SJSA1 (cell line): ENCODE data around the gene HLA-DMB. TPM values are rescaled to one million over a fixed set of nuclear protein-coding genes. Genes with fewer than 3 reads are reported as not detected.

ENCODE experiments used
- DNase-seq, 2 experiments: peaks; one replicate each; pipeline ENCODE4 v3.0.0-alpha.2; 2015 to 2020; ENCODE audit warnings: low spot score in 2 of 2, low read depth in 1 of 2
- H3K27ac ChIP-seq: fragments of 250-450 bp; sonication (Bioruptor Pico); 2 replicates; pipeline ENCODE4 v1.5.1; 2020; ENCODE audit warnings: mild to moderate bottlenecking, moderate library complexity
- H3K27me3 ChIP-seq: fragments of 250-450 bp; sonication (Bioruptor Pico); replicated peaks from 2 replicates; pipeline ENCODE4 v1.5.1; 2020; ENCODE audit warnings: mild to moderate bottlenecking, moderate library complexity
- H3K36me3 ChIP-seq: fragments of 250-450 bp; sonication (Bioruptor Pico); 2 replicates; pipeline ENCODE4 v1.5.1; 2020; ENCODE audit warnings: mild to moderate bottlenecking
- H3K4me1 ChIP-seq: fragments of 250-450 bp; sonication (Bioruptor Pico); replicated peaks from 2 replicates; pipeline ENCODE4 v1.6.1; 2021; ENCODE audit warnings: mild to moderate bottlenecking
- H3K4me3 ChIP-seq: fragments of 250-450 bp; sonication (Bioruptor Pico); 2 replicates; pipeline ENCODE4 v1.5.1; 2020; ENCODE audit warnings: mild to moderate bottlenecking
- H3K9me3 ChIP-seq: fragments of 250-450 bp; sonication (Bioruptor Pico); replicated peaks from 2 replicates; pipeline ENCODE4 v1.5.1; 2020; ENCODE audit warnings: mild to moderate bottlenecking
- total RNA-seq: library from RNA; depleted of rRNA; stranded (reverse); fragments of >200 nt; shearing (Covaris generic); gene quantifications from 2 replicates; pipeline ENCODE4 v1.2.3, GENCODE V29; 2014

Gene HLA-DMB
- total RNA-seq, 1 experiment from 2014 or later, result not detected

- no peak overlapping the region for H3K27ac ChIP-seq
- no peak for DNase-seq
- H3K4me1 ChIP-seq, result peaks cover 15% of the 10 kb centered on the region
- H3K27me3 ChIP-seq, result no peaks in the 10 kb centered on the region
- H3K36me3 ChIP-seq, result peaks cover 95% of the 10 kb centered on the region
- no peak overlapping the region for H3K4me3 ChIP-seq
- no peaks in the 10 kb centered on the region for H3K9me3 ChIP-seq
Measured at GRCh38 chr6:32975886-32976285, 35.1 kb upstream of the HLA-DMB start.

GRCh38 chr6:32974541-32975308 lies 33.9 kb upstream of the HLA-DMB start:
- Histone ChIP-seq H3K36me3 (peaks cover 87% of the 10 kb centered on the region), H3K4me3 (peak overlapping the region; percentile 57), H3K27ac (no peak overlapping the region), H3K4me1 (peaks cover 19% of the 10 kb centered on the region), H3K27me3 (no peaks in the 10 kb centered on the region), H3K9me3 (no peaks in the 10 kb centered on the region)
- peak in 1 of 2 experiments; percentile 20 for DNase-seq

GRCh38 chr6:32974016-32974333 lies 33.1 kb upstream of the HLA-DMB start:
- no peak overlapping the region for H3K27ac ChIP-seq
- no peaks in the 10 kb centered on the region for H3K9me3 ChIP-seq
- H3K27me3 ChIP-seq, result no peaks in the 10 kb centered on the region
- DNase-seq, result peak in 1 of 2 experiments; percentile 40
- peaks cover 24% of the 10 kb centered on the region for H3K4me1 ChIP-seq
- H3K4me3 ChIP-seq, result peak overlapping the region; percentile 57
- H3K36me3 ChIP-seq, result peaks cover 85% of the 10 kb centered on the region

GRCh38 chr6:32973144-32974015 lies 32.6 kb upstream of the HLA-DMB start:
- Histone ChIP-seq H3K4me1 (peaks cover 24% of the 10 kb centered on the region), H3K4me3 (peak overlapping the region; percentile 57), H3K27me3 (no peaks in the 10 kb centered on the region), H3K9me3 (no peaks in the 10 kb centered on the region), H3K36me3 (peaks cover 79% of the 10 kb centered on the region), H3K27ac (no peak overlapping the region)
- peak; percentile 56 to 57 for DNase-seq

- H3K27ac ChIP-seq, result peak overlapping the region; percentile 5; the same call in 1 of the 2 replicates
- H3K4me3 ChIP-seq, result peak overlapping the region; percentile 57
- no peaks in the 10 kb centered on the region for H3K27me3 ChIP-seq
- DNase-seq, result peak in 1 of 2 experiments; percentile 45
- peaks cover 71% of the 10 kb centered on the region for H3K36me3 ChIP-seq
- H3K4me1 ChIP-seq, result peaks cover 30% of the 10 kb centered on the region
- no peaks in the 10 kb centered on the region for H3K9me3 ChIP-seq
Measured at GRCh38 chr6:32972353-32973143, 31.7 kb upstream of the HLA-DMB start.

- Histone ChIP-seq H3K4me1 (peaks cover 34% of the 10 kb centered on the region), H3K4me3 (peak overlapping the region; percentile 57), H3K27ac (peak overlapping the region; percentile 99), H3K27me3 (no peaks in the 10 kb centered on the region), H3K36me3 (peaks cover 63% of the 10 kb centered on the region), H3K9me3 (no peaks in the 10 kb centered on the region)
- peak; percentile 99 to 100 for DNase-seq
Measured at GRCh38 chr6:32971581-32972352, 30.9 kb upstream of the HLA-DMB start.

GRCh38 chr6:32971242-32971580 lies 30.4 kb upstream of the HLA-DMB start:
- peaks cover 58% of the 10 kb centered on the region for H3K36me3 ChIP-seq

GRCh38 chr6:32970413-32971241 lies 29.8 kb upstream of the HLA-DMB start:
- peaks cover 52% of the 10 kb centered on the region for H3K36me3 ChIP-seq
- peak overlapping the region; percentile 99 for H3K27ac ChIP-seq
- no peaks in the 10 kb centered on the region for H3K9me3 ChIP-seq
- peak; percentile 90 to 95 for DNase-seq
- no peaks in the 10 kb centered on the region for H3K27me3 ChIP-seq
- H3K4me3 ChIP-seq, result peak overlapping the region; percentile 57
- peaks cover 33% of the 10 kb centered on the region for H3K4me1 ChIP-seq

More at GRCh38 chr6:32971242-32971580, 30.4 kb upstream of the HLA-DMB start:
- peaks cover 34% of the 10 kb centered on the region for H3K4me1 ChIP-seq
- H3K4me3 ChIP-seq, result peak overlapping the region; percentile 57
- H3K27me3 ChIP-seq, result no peaks in the 10 kb centered on the region
- H3K9me3 ChIP-seq, result no peaks in the 10 kb centered on the region
- peak overlapping the region; percentile 99 for H3K27ac ChIP-seq
- DNase-seq, result no peak

GRCh38 chr6:32969685-32970412 lies 29.0 kb upstream of the HLA-DMB start:
- no peaks in the 10 kb centered on the region for H3K9me3 ChIP-seq
- H3K36me3 ChIP-seq, result peaks cover 44% of the 10 kb centered on the region
- H3K27me3 ChIP-seq, result no peaks in the 10 kb centered on the region
- peak overlapping the region; percentile 99 for H3K27ac ChIP-seq
- DNase-seq, result peak; percentile 95 to 98
- peaks cover 27% of the 10 kb centered on the region for H3K4me1 ChIP-seq
- peak overlapping the region; percentile 57 for H3K4me3 ChIP-seq

- H3K27ac ChIP-seq, result peak overlapping the region; percentile 99
- H3K4me3 ChIP-seq, result peak overlapping the region; percentile 57
- H3K27me3 ChIP-seq, result no peaks in the 10 kb centered on the region
- H3K9me3 ChIP-seq, result no peaks in the 10 kb centered on the region
- H3K4me1 ChIP-seq, result peaks cover 27% of the 10 kb centered on the region
- DNase-seq, result peak; percentile 88 to 96
- H3K36me3 ChIP-seq, result peaks cover 36% of the 10 kb centered on the region
Measured at GRCh38 chr6:32968867-32969684, 28.2 kb upstream of the HLA-DMB start.

- Histone ChIP-seq H3K27ac (peak within 1 kb of the TSS; percentile 99), H3K27me3 (no peaks in the 10 kb centered on the region)
Measured at GRCh38 chr6:32968093-32968866, 27.5 kb upstream of the HLA-DMB start, which contains the start of gene BRD2. Gene BRD2, plus strand, starts transcription at chr6:32968594. Its CDS starts 4,305 bp downstream, at chr6:32972899.

More at GRCh38 chr6:32968093-32968866, 27.5 kb upstream of the HLA-DMB start, which contains the start of gene BRD2:
- H3K36me3 ChIP-seq, result peaks cover 28% of the 10 kb centered on the region
- H3K4me1 ChIP-seq, result peaks cover 27% of the 10 kb centered on the region
- peak within 1 kb of the TSS; percentile 57 for H3K4me3 ChIP-seq
- peak; percentile 97 to 98 for DNase-seq
- H3K9me3 ChIP-seq, result no peaks in the 10 kb centered on the region
